SK-N-SH (cell line): ENCODE results near the gene MAP10.

ENCODE experiments used
- CTCF ChIP-seq: fragments of 200-600 bp; sonication (generic); IDR thresholded peaks from 2 replicates; pipeline ENCODE4 v1.6.1; 2017; ENCODE audit warnings: antibody characterized with exemption, mild to moderate bottlenecking, moderate library complexity
- EZH2phosphoT487 ChIP-seq: fragments of 200-600 bp; sonication (generic); IDR thresholded peaks from 2 replicates; pipeline ENCODE4 v1.6.1; 2017; ENCODE audit warnings: low read depth, mixed run types, mild to moderate bottlenecking, antibody characterized with exemption, moderate library complexity, borderline replicate concordance
- NFIC ChIP-seq: IDR thresholded peaks from 2 replicates; pipeline ENCODE4 v1.4.0; 2012; ENCODE audit warnings: borderline replicate concordance
- POLR2AphosphoS5 ChIP-seq: IDR thresholded peaks from 2 replicates; pipeline ENCODE4 v1.6.1; 2012; ENCODE audit warnings: low read depth, low read length
- TAF1 ChIP-seq: IDR thresholded peaks from 2 replicates; pipeline ENCODE4 v1.6.1; 2012; ENCODE audit warnings: low read depth, mild to moderate bottlenecking, low read length, moderate library complexity, borderline replicate concordance
- USF2 ChIP-seq: fragments of 150-350 bp; IDR thresholded peaks from 2 replicates; pipeline ENCODE4 v1.6.1; 2017; ENCODE audit warnings: antibody characterized with exemption, low read length, low read depth, borderline replicate concordance

GRCh38 chr1:232837087-232837486, 31.9 kb downstream of the MAP10 start:
- TF ChIP-seq CTCF, result no peak
- no peak for TF ChIP-seq EZH2phosphoT487
- TF ChIP-seq POLR2AphosphoS5, result no peak
- TF ChIP-seq USF2, result no peak
- TF ChIP-seq TAF1, result no peak
- no peak for TF ChIP-seq NFIC
